GM12864 (cell line): ENCODE results near the gene TMEM212.
"Not testable (repeated sequence)": the region's sequence is repeated elsewhere in the genome, so short reads cannot be mapped to it uniquely, and the experiment has no call there.

Experiments
- DNase-seq: peaks from one replicate; pipeline ENCODE4 v3.0.0-alpha.2; 2011; ENCODE audit warnings: low read depth
- H3K4me3 ChIP-seq: 2 replicates; pipeline ENCODE4 v1.5.1; 2011; ENCODE audit warnings: mild to moderate bottlenecking, low read depth, low read length, control low read depth
- TF ChIP-seq, protein P1 (sequence below): IDR thresholded peaks from 2 replicates; pipeline ENCODE4 v1.5.1; 2011; ENCODE audit warnings: low read depth, mild to moderate bottlenecking, moderate library complexity, low read length, control low read depth, inconsistent platforms; ENCODE audit errors: missing control alignments

Gene TMEM212

DNA sequence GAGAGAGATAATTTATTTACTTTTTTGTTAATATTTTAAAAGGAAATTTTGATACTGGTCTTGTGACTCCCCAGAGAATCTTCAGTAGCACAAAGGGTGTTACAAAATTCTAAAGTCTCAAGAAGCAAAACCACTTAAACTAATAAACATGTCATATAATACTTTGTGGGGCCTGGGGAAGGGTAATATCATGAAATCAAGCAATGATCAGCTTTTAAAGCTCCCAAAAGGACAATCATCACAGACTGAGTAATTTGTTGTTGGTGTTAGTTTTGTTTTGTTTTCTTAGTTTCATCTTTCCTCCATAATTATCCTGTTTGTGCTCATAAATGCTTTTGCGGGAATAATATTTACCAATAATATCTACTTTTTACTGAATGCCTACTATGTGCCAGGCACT is 55.0 kb downstream of the TMEM212 start:
- H3K4me3 ChIP-seq: no peak overlapping the region
- TF ChIP-seq, protein P1, sequence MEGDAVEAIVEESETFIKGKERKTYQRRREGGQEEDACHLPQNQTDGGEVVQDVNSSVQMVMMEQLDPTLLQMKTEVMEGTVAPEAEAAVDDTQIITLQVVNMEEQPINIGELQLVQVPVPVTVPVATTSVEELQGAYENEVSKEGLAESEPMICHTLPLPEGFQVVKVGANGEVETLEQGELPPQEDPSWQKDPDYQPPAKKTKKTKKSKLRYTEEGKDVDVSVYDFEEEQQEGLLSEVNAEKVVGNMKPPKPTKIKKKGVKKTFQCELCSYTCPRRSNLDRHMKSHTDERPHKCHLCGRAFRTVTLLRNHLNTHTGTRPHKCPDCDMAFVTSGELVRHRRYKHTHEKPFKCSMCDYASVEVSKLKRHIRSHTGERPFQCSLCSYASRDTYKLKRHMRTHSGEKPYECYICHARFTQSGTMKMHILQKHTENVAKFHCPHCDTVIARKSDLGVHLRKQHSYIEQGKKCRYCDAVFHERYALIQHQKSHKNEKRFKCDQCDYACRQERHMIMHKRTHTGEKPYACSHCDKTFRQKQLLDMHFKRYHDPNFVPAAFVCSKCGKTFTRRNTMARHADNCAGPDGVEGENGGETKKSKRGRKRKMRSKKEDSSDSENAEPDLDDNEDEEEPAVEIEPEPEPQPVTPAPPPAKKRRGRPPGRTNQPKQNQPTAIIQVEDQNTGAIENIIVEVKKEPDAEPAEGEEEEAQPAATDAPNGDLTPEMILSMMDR: no peak
- DNase-seq: no peak

DNA sequence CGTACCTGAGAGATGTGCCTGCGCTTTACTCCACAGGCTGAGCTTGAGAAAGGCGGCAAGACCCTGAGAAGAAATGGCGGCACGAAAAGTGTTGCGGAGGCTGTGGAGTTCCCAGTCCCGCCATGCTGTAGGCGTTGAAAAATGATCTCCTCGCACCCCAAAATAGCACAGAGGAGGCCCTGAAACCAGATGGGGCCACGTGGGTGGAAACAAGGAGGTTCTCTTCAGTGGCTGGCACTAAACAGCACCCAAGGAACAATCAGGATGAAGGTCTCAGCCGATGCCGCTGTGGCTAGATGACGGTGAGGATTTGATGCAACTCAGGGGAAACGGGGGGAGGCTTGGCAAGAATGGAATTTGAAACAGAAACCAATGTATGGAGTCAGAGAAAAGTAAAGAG is 57.3 kb downstream of the TMEM212 start:
- DNase-seq: no peak
- H3K4me3 ChIP-seq: no peak overlapping the region
- TF ChIP-seq, protein P1: no peak

DNA sequence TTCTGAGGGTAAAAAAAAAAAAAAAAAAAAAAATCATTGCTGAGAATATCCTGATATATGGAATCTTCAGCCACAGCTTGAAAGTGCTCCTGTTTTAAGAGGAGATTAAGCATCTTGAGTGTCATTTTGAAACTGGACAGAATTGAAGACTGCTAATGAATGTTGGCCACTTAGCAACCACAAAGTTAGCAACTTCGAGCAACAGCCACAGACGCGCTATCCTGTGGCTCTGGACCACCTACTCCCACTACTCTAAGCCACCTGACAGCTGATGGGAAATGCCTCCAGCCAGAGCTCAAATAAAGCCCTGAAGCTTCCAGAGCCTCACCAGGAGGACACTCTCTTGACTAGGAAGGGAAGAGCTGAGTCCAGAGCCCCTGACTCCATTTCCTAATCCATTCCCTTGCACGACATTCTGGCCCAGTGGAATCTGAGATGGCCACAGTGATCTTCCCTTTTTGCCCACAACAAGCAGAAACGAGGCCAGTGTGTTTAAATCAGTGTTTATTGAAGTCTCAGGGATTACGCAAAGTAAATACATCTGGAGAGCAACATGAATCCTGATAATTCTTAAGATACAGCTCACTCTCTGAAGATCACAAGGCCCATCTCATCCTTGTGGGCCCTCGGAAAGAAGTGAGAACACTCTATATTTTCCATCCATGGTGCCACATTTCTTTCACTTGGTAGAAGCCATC is 58.6 kb downstream of the TMEM212 start:
- no peak for DNase-seq
- TF ChIP-seq, protein P1: no peak
- no peak overlapping the region for H3K4me3 ChIP-seq

DNA sequence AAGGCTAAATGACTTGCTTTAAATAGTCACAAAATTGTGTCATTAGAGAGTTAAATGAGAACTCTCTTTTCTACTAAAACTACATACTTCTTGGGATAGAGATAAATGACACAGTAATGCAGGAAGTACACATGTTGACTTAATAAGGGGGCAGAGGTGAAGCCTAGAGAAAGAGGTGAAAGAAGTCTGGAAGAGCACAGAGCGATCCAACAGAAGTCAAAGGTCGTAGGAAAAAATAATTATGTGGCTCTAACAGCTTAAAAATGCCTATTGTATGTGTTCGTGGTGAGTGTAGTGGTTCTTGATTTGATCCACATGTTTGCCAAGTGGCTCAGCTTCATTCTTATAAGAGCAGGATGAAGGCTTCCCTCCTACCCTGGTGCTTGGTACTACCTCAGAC is 61.7 kb downstream of the TMEM212 start:
- DNase-seq: no peak
- no peak overlapping the region for H3K4me3 ChIP-seq
- TF ChIP-seq, protein P1: no peak

DNA sequence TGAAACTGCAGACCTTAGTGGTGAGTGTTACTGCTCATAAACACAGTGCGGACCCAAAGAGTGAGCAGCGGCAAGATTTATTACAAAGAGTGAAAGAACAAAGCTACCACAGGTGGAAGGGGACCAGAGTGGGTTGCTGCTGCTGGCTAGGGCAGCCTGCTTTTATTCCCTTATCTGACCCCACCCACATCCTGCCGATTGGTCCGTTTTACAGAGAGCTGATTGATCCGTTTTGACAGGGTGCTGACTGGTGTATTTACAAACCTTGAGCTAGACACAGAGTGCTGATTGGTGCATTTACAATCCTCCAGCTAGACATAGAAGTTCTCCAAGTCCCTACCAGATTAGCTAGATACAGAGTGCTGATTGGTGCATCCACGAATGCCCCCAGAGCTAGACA is 63.4 kb downstream of the TMEM212 start:
- not testable (repeated sequence) for DNase-seq, H3K4me3 ChIP-seq

DNA sequence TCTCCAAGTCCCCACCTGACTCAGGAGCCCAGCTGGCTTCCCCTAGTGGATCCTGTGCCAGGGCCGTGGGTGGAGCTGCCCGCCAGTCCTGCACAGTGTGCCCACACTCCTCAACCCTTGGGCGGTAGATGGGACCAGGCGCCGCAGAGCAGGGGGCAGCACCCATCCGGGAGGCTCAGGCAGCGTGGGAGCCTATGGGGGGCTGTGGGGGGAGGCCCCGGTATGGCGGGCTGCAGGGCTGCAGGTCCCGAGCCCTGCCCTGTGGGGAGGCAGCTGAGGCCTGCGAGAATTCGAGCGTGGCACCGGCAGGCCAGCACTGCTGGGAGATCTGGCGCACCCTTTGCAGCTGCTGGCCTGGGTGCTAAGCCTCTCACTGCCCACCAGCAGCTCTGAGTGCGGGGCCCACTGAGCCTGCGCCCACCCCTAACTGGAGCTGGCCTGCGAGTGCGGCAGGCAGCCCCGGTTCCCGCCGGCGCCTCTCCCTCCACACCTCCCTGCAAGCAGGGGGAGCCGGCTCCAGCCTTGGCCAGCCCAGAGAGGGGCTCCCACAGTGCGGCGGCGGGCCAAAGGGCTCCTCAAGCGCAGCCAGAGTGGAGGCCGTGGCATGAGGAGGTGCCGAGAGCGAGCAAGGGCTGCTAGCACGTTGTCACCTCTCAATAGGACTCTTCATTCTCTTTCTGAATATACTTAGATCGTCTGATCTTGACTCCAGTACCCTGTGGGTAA is 64.0 kb downstream of the TMEM212 start:
- TF ChIP-seq, protein P1: no peak
- no peak for DNase-seq
- H3K4me3 ChIP-seq: no peak overlapping the region

DNA sequence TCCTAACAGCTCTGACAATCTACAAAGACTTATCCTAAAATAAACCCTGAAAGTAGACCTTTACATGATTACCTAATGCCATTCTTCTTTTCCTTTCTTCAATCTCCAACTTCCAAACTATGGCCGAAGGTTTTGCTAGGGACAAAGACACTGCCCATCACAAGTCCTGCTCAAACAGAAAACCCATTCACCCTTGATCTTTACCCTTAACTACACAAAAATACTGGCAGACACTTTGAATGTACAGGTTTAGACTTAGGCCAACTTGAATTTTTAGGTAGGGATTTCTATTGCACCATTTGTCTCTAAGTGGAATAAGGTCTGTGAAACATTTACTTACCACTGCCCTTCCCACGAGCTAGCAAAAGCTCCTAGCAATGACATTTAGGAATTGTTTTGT is 64.6 kb downstream of the TMEM212 start:
- DNase-seq: no peak
- H3K4me3 ChIP-seq: no peak overlapping the region
- TF ChIP-seq, protein P1: no peak
